A673 (cell line): ENCODE measurements around the gene PSMG2. TPM values are rescaled to one million over a fixed set of nuclear protein-coding genes. Genes with fewer than 3 reads are reported as not detected.

Experiments
- BruUV-seq: library from RNA; stranded (reverse); fragments of 400-500 nt; replicated peaks from 2 replicates; lab custom pipeline; 2021; lab: Mats Ljungman, UMichigan
- CTCF ChIA-PET: fragments of 300-600 bp; sonication (Branson Sonifier 250); formaldehyde crosslinking; loops from one replicate; lab custom pipeline; 2022; ENCODE audit warnings: antibody characterized with exemption; lab: Charles Lee
- POLR2A ChIA-PET: fragments of 300-600 bp; sonication (Branson Sonifier 250); formaldehyde crosslinking; loops from one replicate; lab custom pipeline; 2022; ENCODE audit warnings: antibody characterized with exemption; ENCODE audit not compliant: low non-redundant PET; lab: Charles Lee
- DNase-seq: peaks from one replicate; pipeline ENCODE4 v3.0.0-alpha.2; 2015; ENCODE audit warnings: low spot score
- H3K27ac ChIP-seq: fragments of 200-600 bp; sonication (generic); 2 replicates; pipeline ENCODE4 v1.5.1; 2016; ENCODE audit warnings: mixed run types, low read depth, mild to moderate bottlenecking, mixed read lengths, antibody characterized with exemption, low read length; ENCODE audit not compliant: poor library complexity, severe bottlenecking
- H3K27me3 ChIP-seq: fragments of 200-600 bp; sonication (generic); replicated peaks from 2 replicates; pipeline ENCODE4 v1.6.1; 2017; ENCODE audit warnings: mixed run types, low read depth, mild to moderate bottlenecking, mixed read lengths, antibody characterized with exemption, low read length; ENCODE audit not compliant: insufficient read depth, poor library complexity
- H3K36me3 ChIP-seq: fragments of 200-600 bp; sonication (generic); 2 replicates; pipeline ENCODE4 v1.6.1; 2016; ENCODE audit warnings: mixed run types, mild to moderate bottlenecking, mixed read lengths, antibody characterized with exemption, low read length; ENCODE audit not compliant: insufficient read depth, poor library complexity, severe bottlenecking
- H3K4me1 ChIP-seq: fragments of 200-600 bp; sonication (generic); 2 replicates; pipeline ENCODE4 v1.6.1; 2017; ENCODE audit warnings: mixed run types, mild to moderate bottlenecking, mixed read lengths, antibody characterized with exemption, low read length; ENCODE audit not compliant: insufficient read depth, poor library complexity, severe bottlenecking
- H3K4me3 ChIP-seq: fragments of 200-600 bp; sonication (generic); 2 replicates; pipeline ENCODE4 v1.5.1; 2016; ENCODE audit warnings: low read depth, mixed run types, mild to moderate bottlenecking, mixed read lengths, low read length; ENCODE audit not compliant: poor library complexity, severe bottlenecking
- H3K9me3 ChIP-seq: fragments of 200-600 bp; sonication (generic); 2 replicates; pipeline ENCODE4 v1.6.1; 2016; ENCODE audit warnings: mixed run types, low read depth, mild to moderate bottlenecking, mixed read lengths, antibody characterized with exemption, low read length; ENCODE audit not compliant: poor library complexity, severe bottlenecking
- CTCF ChIP-seq: fragments of 300-800, 200-600 bp; sonication (generic); conservative IDR thresholded peaks from 2 replicates; pipeline ENCODE4 v1.5.1; 2017; ENCODE audit warnings: low read depth, mild to moderate bottlenecking, antibody characterized with exemption, low read length, moderate library complexity, mixed read lengths
- EZH2 ChIP-seq: fragments of 200-600 bp; sonication (generic); IDR thresholded peaks from 2 replicates; pipeline ENCODE4 v1.6.1; 2017; ENCODE audit warnings: borderline replicate concordance, low read depth, mild to moderate bottlenecking, mixed read lengths, antibody characterized with exemption, low read length; ENCODE audit not compliant: poor library complexity, severe bottlenecking
- intact Hi-C: fragments of 100-400 bp; cut with micrococcal nuclease; formaldehyde crosslinking; loops from one replicate; pipeline ENCODE4 v1.10.0; 2022; ENCODE audit not compliant: unreplicated experiment
- total RNA-seq: library from RNA; stranded (reverse); gene quantifications from 2 replicates; pipeline ENCODE4 v1.2.3, GENCODE V29; 2021

The PSMG2 gene
- total RNA-seq, 1 experiment from 2014 or later: 74.0 TPM

GRCh38 chr18:12765126-12765525, 62.3 kb downstream of the PSMG2 start:
- BruUV-seq: no TSS peak
- CTCF ChIA-PET: no interaction called here

GRCh38 chr18:12765586-12765985, 62.7 kb downstream of the PSMG2 start:
- no peaks in the 10 kb centered on the region for H3K9me3 ChIP-seq
- H3K36me3 ChIP-seq: no peaks in the 10 kb centered on the region
- H3K27me3 ChIP-seq: no peaks in the 10 kb centered on the region
- no peak overlapping the region for H3K27ac ChIP-seq
- intact Hi-C loops: no loop called here
- ChIA-PET POLR2A (no interaction called here), CTCF (no interaction called here)
- TF ChIP-seq CTCF: no peak
- TF ChIP-seq EZH2: no peak
- BruUV-seq: no TSS peak
- H3K4me3 ChIP-seq: no peak overlapping the region
- no peak for DNase-seq
- H3K4me1 ChIP-seq: no peaks in the 10 kb centered on the region

More at GRCh38 chr18:12765126-12765525, 62.3 kb downstream of the PSMG2 start:
- H3K9me3 ChIP-seq: no peaks in the 10 kb centered on the region
- POLR2A ChIA-PET: no interaction called here
- DNase-seq: no peak
- no peaks in the 10 kb centered on the region for H3K36me3 ChIP-seq
- TF ChIP-seq EZH2: no peak
- no peak for TF ChIP-seq CTCF
- no peaks in the 10 kb centered on the region for H3K4me1 ChIP-seq
- no peak overlapping the region for H3K27ac ChIP-seq
- no peaks in the 10 kb centered on the region for H3K27me3 ChIP-seq
- H3K4me3 ChIP-seq: no peak overlapping the region
- intact Hi-C loops: no loop called here

GRCh38 chr18:12766986-12767433, 64.2 kb downstream of the PSMG2 start:
- H3K27me3 ChIP-seq: no peaks in the 10 kb centered on the region
- no peaks in the 10 kb centered on the region for H3K9me3 ChIP-seq
- intact Hi-C loops: no loop called here
- H3K4me3 ChIP-seq: no peak overlapping the region
- H3K4me1 ChIP-seq: no peaks in the 10 kb centered on the region
- H3K36me3 ChIP-seq: no peaks in the 10 kb centered on the region
- ChIA-PET CTCF (no interaction called here), POLR2A (no interaction called here)
- TF ChIP-seq CTCF: no peak
- no peak for TF ChIP-seq EZH2
- BruUV-seq: no TSS peak
- no peak for DNase-seq
- H3K27ac ChIP-seq: no peak overlapping the region
